ENCODE data around the gene HPD.

The HPD gene

GRCh38 chr12:121849211-121849610 lies 9.4 kb downstream of the HPD start:
- no peak for DNase-seq (ENCODE audit: low read depth)
- TF ChIP-seq, protein P1, sequence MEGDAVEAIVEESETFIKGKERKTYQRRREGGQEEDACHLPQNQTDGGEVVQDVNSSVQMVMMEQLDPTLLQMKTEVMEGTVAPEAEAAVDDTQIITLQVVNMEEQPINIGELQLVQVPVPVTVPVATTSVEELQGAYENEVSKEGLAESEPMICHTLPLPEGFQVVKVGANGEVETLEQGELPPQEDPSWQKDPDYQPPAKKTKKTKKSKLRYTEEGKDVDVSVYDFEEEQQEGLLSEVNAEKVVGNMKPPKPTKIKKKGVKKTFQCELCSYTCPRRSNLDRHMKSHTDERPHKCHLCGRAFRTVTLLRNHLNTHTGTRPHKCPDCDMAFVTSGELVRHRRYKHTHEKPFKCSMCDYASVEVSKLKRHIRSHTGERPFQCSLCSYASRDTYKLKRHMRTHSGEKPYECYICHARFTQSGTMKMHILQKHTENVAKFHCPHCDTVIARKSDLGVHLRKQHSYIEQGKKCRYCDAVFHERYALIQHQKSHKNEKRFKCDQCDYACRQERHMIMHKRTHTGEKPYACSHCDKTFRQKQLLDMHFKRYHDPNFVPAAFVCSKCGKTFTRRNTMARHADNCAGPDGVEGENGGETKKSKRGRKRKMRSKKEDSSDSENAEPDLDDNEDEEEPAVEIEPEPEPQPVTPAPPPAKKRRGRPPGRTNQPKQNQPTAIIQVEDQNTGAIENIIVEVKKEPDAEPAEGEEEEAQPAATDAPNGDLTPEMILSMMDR (conservative IDR thresholded peaks at IDR 0.05; ENCODE audit: low read depth, low read length): no peak
- H3K4me3 ChIP-seq (ENCODE audit: low read depth, low read length): no peak overlapping the region

GRCh38 chr12:121845701-121846100 lies 13.0 kb downstream of the HPD start:
- TF ChIP-seq, protein P1 (conservative IDR thresholded peaks at IDR 0.05; ENCODE audit: low read depth, low read length): no peak
- DNase-seq (ENCODE audit: low read depth): no peak
- H3K4me3 ChIP-seq (ENCODE audit: low read depth, low read length): no peak overlapping the region

DNA sequence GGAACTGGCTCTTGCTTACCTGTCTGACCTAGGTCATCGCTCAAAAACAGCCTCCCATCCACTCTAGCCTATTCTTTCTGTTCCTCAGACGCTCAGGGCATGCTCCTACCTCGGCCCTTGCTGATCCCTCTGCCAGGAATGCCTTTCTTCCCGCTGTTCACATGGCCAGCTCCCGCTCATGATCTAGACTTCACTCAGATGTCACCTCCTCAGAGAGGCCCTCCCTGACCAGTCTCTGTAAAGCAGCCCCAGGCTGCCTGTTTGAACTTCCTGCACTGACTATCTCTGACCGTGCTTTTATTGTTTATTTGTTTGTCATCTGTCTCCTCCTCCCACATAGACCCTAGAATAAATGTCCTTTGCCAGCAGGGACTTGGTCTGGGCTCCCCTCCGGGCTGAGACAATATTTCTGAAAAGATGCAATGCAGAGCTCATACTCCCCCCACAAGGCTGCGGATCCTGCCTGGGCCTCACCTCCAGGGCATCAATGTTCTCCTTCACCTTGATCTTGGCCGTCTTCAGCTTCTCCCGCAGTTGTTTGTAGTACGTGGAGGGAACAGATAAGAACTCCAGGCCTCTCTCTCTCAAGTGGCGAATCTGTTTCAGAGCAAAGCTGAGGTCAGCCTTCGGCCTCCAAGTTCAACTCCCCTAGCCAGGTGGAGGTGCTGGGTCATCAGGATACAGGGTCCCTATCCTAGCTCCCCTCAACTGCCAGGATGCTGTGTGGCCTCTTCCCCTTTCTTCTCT lies 15.2 kb downstream of the HPD start:
- TF ChIP-seq, protein P1 (conservative IDR thresholded peaks at IDR 0.05; ENCODE audit: low read depth, low read length): no peak
- no peak overlapping the region for H3K4me3 ChIP-seq (ENCODE audit: low read depth, low read length)
- DNase-seq (ENCODE audit: low read depth): no peak

- peak overlapping the region; percentile 71 for H3K4me3 ChIP-seq (ENCODE audit: low read depth, low read length)
- TF ChIP-seq, protein P1 (conservative IDR thresholded peaks at IDR 0.05; ENCODE audit: low read depth, low read length): no peak
- DNase-seq (ENCODE audit: low read depth): no peak
Measured at GRCh38 chr12:121839993-121840761, 18.5 kb downstream of the HPD start.

- DNase-seq (ENCODE audit: low read depth): peak; percentile 99
- peak overlapping the region; percentile 71 for H3K4me3 ChIP-seq (ENCODE audit: low read depth, low read length)
- TF ChIP-seq, protein P1 (conservative IDR thresholded peaks at IDR 0.05; ENCODE audit: low read depth, low read length): peak; percentile 42
Measured at GRCh38 chr12:121839106-121839992, 19.3 kb downstream of the HPD start.

DNA sequence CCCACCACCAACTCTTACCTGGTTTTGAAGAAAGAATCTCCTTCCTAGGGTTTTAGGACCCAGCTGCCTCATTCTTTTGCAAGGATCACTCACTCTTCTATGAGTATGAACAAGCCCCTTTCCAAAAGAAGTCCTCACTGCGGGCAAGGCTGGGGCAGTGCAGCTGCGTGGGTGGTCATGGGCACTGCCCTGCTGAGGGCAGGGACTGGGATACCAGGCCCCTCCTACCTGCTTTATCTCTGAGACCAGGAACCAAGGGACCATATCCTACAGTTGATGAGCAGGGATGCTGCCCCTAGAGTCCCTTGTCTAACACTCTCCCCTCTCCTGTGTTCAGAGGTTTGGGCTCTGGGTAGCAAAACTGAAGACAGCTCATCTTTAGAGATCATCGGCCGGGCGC lies 20.5 kb downstream of the HPD start:
- no peak for DNase-seq (ENCODE audit: low read depth)
- no peak overlapping the region for H3K4me3 ChIP-seq (ENCODE audit: low read depth, low read length)
- TF ChIP-seq, protein P1 (conservative IDR thresholded peaks at IDR 0.05; ENCODE audit: low read depth, low read length): no peak

All from choroid plexus epithelial cell (primary cell).